HPDE6-E6E7 (cell line): ENCODE measurements around the gene ANTKMT.

ENCODE experiments used
- DNase-seq: peaks from one replicate; pipeline ENCODE4 v3.0.0; 2011; ENCODE audit warnings: missing footprints; ENCODE audit errors: extremely low spot score

Gene ANTKMT

GRCh38 chr16:700684-701584 is 20.0 kb upstream of the ANTKMT start:
- DNase-seq = no peak

GRCh38 chr16:702341-702740 is 18.6 kb upstream of the ANTKMT start:
- no peak for DNase-seq

GRCh38 chr16:703406-703805 is 17.5 kb upstream of the ANTKMT start:
- no peak for DNase-seq

GRCh38 chr16:704047-704446 is 16.9 kb upstream of the ANTKMT start:
- DNase-seq = no peak

GRCh38 chr16:704552-705380 is 16.2 kb upstream of the ANTKMT start:
- DNase-seq = no peak

- no peak for DNase-seq
Observed at GRCh38 chr16:705431-706188, 15.3 kb upstream of the ANTKMT start, which contains the start of gene FBXL16. Gene FBXL16, minus strand, starts transcription at chr16:705801. Its CDS starts 8,396 bp downstream, at chr16:697405.

GRCh38 chr16:706189-707061 is 14.5 kb upstream of the ANTKMT start:
- DNase-seq = no peak

- DNase-seq = no peak
Observed at GRCh38 chr16:707062-707538, 13.8 kb upstream of the ANTKMT start.

- no peak for DNase-seq
Observed at GRCh38 chr16:708019-708418, 12.9 kb upstream of the ANTKMT start.

GRCh38 chr16:708959-709358 is 12.0 kb upstream of the ANTKMT start:
- no peak for DNase-seq

GRCh38 chr16:709566-710499 is 11.1 kb upstream of the ANTKMT start:
- no peak for DNase-seq

- no peak for DNase-seq
Observed at GRCh38 chr16:710500-711075, 10.4 kb upstream of the ANTKMT start.

- no peak for DNase-seq
Observed at GRCh38 chr16:711084-711483, 9.9 kb upstream of the ANTKMT start.

GRCh38 chr16:711548-712320 is 9.2 kb upstream of the ANTKMT start:
- no peak for DNase-seq

- DNase-seq = peak; percentile 72
Observed at GRCh38 chr16:712740-713250, 8.2 kb upstream of the ANTKMT start.

- no peak for DNase-seq
Observed at GRCh38 chr16:714079-714478, 6.9 kb upstream of the ANTKMT start.

- peak; percentile 67 for DNase-seq
Observed at GRCh38 chr16:714558-715476, 6.1 kb upstream of the ANTKMT start, which contains the start of gene METRN. Gene METRN, plus strand, starts transcription at chr16:715118. Its CDS starts 172 bp downstream, at chr16:715290.
